IgD-negative memory B cell (primary cell): Measurements from ENCODE around the gene NEUROG1. TPM values are rescaled to one million over a fixed set of nuclear protein-coding genes. Genes with fewer than 3 reads are reported as not detected.

ENCODE experiments used
- H3K27ac Mint-ChIP-seq, 3 donors: one replicate each; pipeline ENCODE4 v1.8.0; 2020 to 2022; ENCODE audit warnings: mild to moderate bottlenecking in 3 of 3, mixed read lengths in 3 of 3, moderate library complexity in 1 of 3
- H3K27me3 Mint-ChIP-seq: one replicate; pipeline ENCODE4 v1.8.0; 2021; ENCODE audit warnings: mixed read lengths
- H3K36me3 Mint-ChIP-seq: one replicate; pipeline ENCODE4 v1.8.0; 2020; ENCODE audit warnings: mild to moderate bottlenecking, mixed read lengths
- H3K4me1 Mint-ChIP-seq, 3 donors: one replicate each; pipeline ENCODE4 v1.8.0; 2020 to 2022; ENCODE audit warnings: mixed read lengths in 3 of 3, mild to moderate bottlenecking in 1 of 3
- H3K4me3 Mint-ChIP-seq, 4 donors: one replicate each; pipeline ENCODE4 v1.8.0; 2020 to 2022; ENCODE audit warnings: mild to moderate bottlenecking in 4 of 4, mixed read lengths in 4 of 4, moderate library complexity in 3 of 4
- H3K9me3 Mint-ChIP-seq, 3 donors: one replicate each; pipeline ENCODE4 v1.8.0; 2020 to 2021; ENCODE audit warnings: mixed read lengths in 3 of 3, mild to moderate bottlenecking in 1 of 3
- polyA plus RNA-seq: library from polyadenylated mRNA; unstranded; fragments of 300-500 nt; fragmentation: Illumina TruSeq; gene quantifications from one replicate; pipeline ENCODE4 v1.2.3, GENCODE V29; 2021

NEUROG1 gene
- polyA plus RNA-seq, 1 donor from 2014 or later = not detected

- H3K4me1 Mint-ChIP-seq = no peaks in the 10 kb centered on the region
- no peak overlapping the region for H3K27ac Mint-ChIP-seq
- peaks cover 7% of the 10 kb centered on the region for H3K36me3 Mint-ChIP-seq
- H3K27me3 Mint-ChIP-seq = peaks cover 17% of the 10 kb centered on the region
- H3K4me3 Mint-ChIP-seq = no peak overlapping the region
- H3K9me3 Mint-ChIP-seq = peaks cover 0 to 5% (median 5%) of the 10 kb centered on the region in 3 donors
Observed at GRCh38 chr5:135551593-135552447, 16.1 kb upstream of the NEUROG1 start.

GRCh38 chr5:135549413-135549812, 13.6 kb upstream of the NEUROG1 start:
- H3K4me1 Mint-ChIP-seq = peaks cover 0 to 4% (median 1%) of the 10 kb centered on the region in 3 donors
- no peaks in the 10 kb centered on the region for H3K9me3 Mint-ChIP-seq
- no peak overlapping the region for H3K27ac Mint-ChIP-seq
- H3K4me3 Mint-ChIP-seq = no peak overlapping the region
- H3K36me3 Mint-ChIP-seq = peaks cover 3% of the 10 kb centered on the region
- peaks cover 30% of the 10 kb centered on the region for H3K27me3 Mint-ChIP-seq

GRCh38 chr5:135547590-135548254, 12.0 kb upstream of the NEUROG1 start:
- Mint-ChIP-seq H3K4me3 (no peak overlapping the region), H3K4me1 (peaks cover 5 to 12% (median 9%) of the 10 kb centered on the region in 3 donors), H3K27ac (no peak overlapping the region), H3K27me3 (peaks cover 41% of the 10 kb centered on the region), H3K9me3 (peaks cover 0 to 3% (median 0%) of the 10 kb centered on the region in 3 donors), H3K36me3 (peaks cover 3% of the 10 kb centered on the region)

GRCh38 chr5:135546912-135547311, 11.1 kb upstream of the NEUROG1 start:
- H3K9me3 Mint-ChIP-seq = peaks cover 0 to 3% (median 0%) of the 10 kb centered on the region in 3 donors
- peak overlapping the region in 2 of 4 donors; percentile 42 to 73 for H3K4me3 Mint-ChIP-seq
- no peak overlapping the region for H3K27ac Mint-ChIP-seq
- peaks cover under 1% of the 10 kb centered on the region for H3K36me3 Mint-ChIP-seq
- peaks cover 47% of the 10 kb centered on the region for H3K27me3 Mint-ChIP-seq
- H3K4me1 Mint-ChIP-seq = peaks cover 5 to 12% (median 9%) of the 10 kb centered on the region in 3 donors

- Mint-ChIP-seq H3K27me3 (peaks cover 53% of the 10 kb centered on the region), H3K4me1 (peaks cover 5 to 12% (median 9%) of the 10 kb centered on the region in 3 donors)
Observed at GRCh38 chr5:135546101-135546500, 10.3 kb upstream of the NEUROG1 start.

GRCh38 chr5:135545099-135545498, 9.3 kb upstream of the NEUROG1 start:
- Mint-ChIP-seq H3K4me1 (peaks cover 5 to 12% (median 9%) of the 10 kb centered on the region in 3 donors), H3K27me3 (peaks cover 49% of the 10 kb centered on the region), H3K4me3 (peak overlapping the region; percentile 86 to 95 (median 93)), H3K36me3 (no peaks in the 10 kb centered on the region), H3K27ac (peak overlapping the region in 1 of 3 donors; percentile 7), H3K9me3 (peaks cover 0 to 3% (median 0%) of the 10 kb centered on the region in 3 donors)

More at GRCh38 chr5:135546101-135546500, 10.3 kb upstream of the NEUROG1 start:
- H3K36me3 Mint-ChIP-seq = no peaks in the 10 kb centered on the region
- no peak overlapping the region for H3K27ac Mint-ChIP-seq
- peaks cover 0 to 3% (median 0%) of the 10 kb centered on the region in 3 donors for H3K9me3 Mint-ChIP-seq
- H3K4me3 Mint-ChIP-seq = peak overlapping the region in 2 of 4 donors; percentile 53 to 91

- Mint-ChIP-seq H3K4me3 (peak overlapping the region; percentile 86 to 95 (median 93)), H3K27me3 (peaks cover 56% of the 10 kb centered on the region), H3K27ac (peak overlapping the region in 1 of 3 donors; percentile 7)
Observed at GRCh38 chr5:135543485-135544304, 7.9 kb upstream of the NEUROG1 start.

GRCh38 chr5:135543001-135543484, 7.3 kb upstream of the NEUROG1 start:
- Mint-ChIP-seq H3K27ac (no peak overlapping the region), H3K36me3 (no peaks in the 10 kb centered on the region), H3K27me3 (peaks cover 59% of the 10 kb centered on the region), H3K9me3 (peaks cover 0 to 3% (median 0%) of the 10 kb centered on the region in 3 donors), H3K4me3 (peak overlapping the region; percentile 84 to 94 (median 90)), H3K4me1 (peaks cover 5 to 12% (median 9%) of the 10 kb centered on the region in 3 donors)

More at GRCh38 chr5:135543485-135544304, 7.9 kb upstream of the NEUROG1 start:
- Mint-ChIP-seq H3K36me3 (no peaks in the 10 kb centered on the region), H3K9me3 (peaks cover 0 to 3% (median 0%) of the 10 kb centered on the region in 3 donors), H3K4me1 (peaks cover 5 to 12% (median 9%) of the 10 kb centered on the region in 3 donors)

GRCh38 chr5:135541807-135542502, 6.2 kb upstream of the NEUROG1 start:
- H3K9me3 Mint-ChIP-seq = peaks cover 0 to 3% (median 0%) of the 10 kb centered on the region in 3 donors
- H3K36me3 Mint-ChIP-seq = peaks cover 1% of the 10 kb centered on the region
- H3K27me3 Mint-ChIP-seq = peaks cover 68% of the 10 kb centered on the region
- H3K4me1 Mint-ChIP-seq = peaks cover 5 to 12% (median 9%) of the 10 kb centered on the region in 3 donors
- H3K27ac Mint-ChIP-seq = no peak overlapping the region
- peak overlapping the region in 3 of 4 donors; percentile 6 to 73 (median 33) for H3K4me3 Mint-ChIP-seq

GRCh38 chr5:135539430-135540005, 3.8 kb upstream of the NEUROG1 start:
- Mint-ChIP-seq H3K9me3 (peaks cover 0 to 3% (median 0%) of the 10 kb centered on the region in 3 donors), H3K4me3 (peak overlapping the region in 1 of 4 donors; percentile 7), H3K27me3 (peaks cover 69% of the 10 kb centered on the region), H3K36me3 (peaks cover 1% of the 10 kb centered on the region), H3K27ac (no peak overlapping the region), H3K4me1 (peaks cover 5 to 12% (median 9%) of the 10 kb centered on the region in 3 donors)

- H3K4me3 Mint-ChIP-seq = no peak overlapping the region
- peaks cover 73% of the 10 kb centered on the region for H3K27me3 Mint-ChIP-seq
- H3K4me1 Mint-ChIP-seq = peaks cover 4 to 13% (median 4%) of the 10 kb centered on the region in 3 donors
- no peak overlapping the region for H3K27ac Mint-ChIP-seq
- H3K36me3 Mint-ChIP-seq = peaks cover 1% of the 10 kb centered on the region
- peaks cover 0 to 5% (median 0%) of the 10 kb centered on the region in 3 donors for H3K9me3 Mint-ChIP-seq
Observed at GRCh38 chr5:135538261-135538660, 2.5 kb upstream of the NEUROG1 start.

GRCh38 chr5:135537745-135538144, 2.0 kb upstream of the NEUROG1 start:
- Mint-ChIP-seq H3K4me3 (no peak overlapping the region), H3K27ac (peak overlapping the region in 1 of 3 donors; percentile 43), H3K27me3 (peaks cover 72% of the 10 kb centered on the region), H3K36me3 (peaks cover 1% of the 10 kb centered on the region), H3K9me3 (peaks cover 0 to 3% (median 0%) of the 10 kb centered on the region in 3 donors), H3K4me1 (peaks cover 0 to 8% (median 0%) of the 10 kb centered on the region in 3 donors)

- Mint-ChIP-seq H3K4me1 (peaks cover 0 to 8% (median 0%) of the 10 kb centered on the region in 3 donors), H3K36me3 (peaks cover 1% of the 10 kb centered on the region), H3K27ac (no peak overlapping the region), H3K4me3 (peak overlapping the region in 1 of 4 donors; percentile 27), H3K27me3 (peaks cover 73% of the 10 kb centered on the region), H3K9me3 (peaks cover 0 to 3% (median 0%) of the 10 kb centered on the region in 3 donors)
Observed at GRCh38 chr5:135537271-135537670, 1.5 kb upstream of the NEUROG1 start.
